Activated CD4-positive, alpha-beta T cell treated with anti-CD3 and anti-CD28 coated beads for 4 hours (primary cell): ENCODE results near the gene SOD3.

Source experiments
- DNase-seq, 2 donors: peaks; one replicate each; pipeline ENCODE4 v3.0.0-alpha.2; 2020

Gene SOD3

GRCh38 chr4:24846716-24847115, 51.3 kb downstream of the SOD3 start:
- no peak for DNase-seq

GRCh38 chr4:24849351-24849750, 54.0 kb downstream of the SOD3 start:
- DNase-seq, result no peak

GRCh38 chr4:24849756-24850155, 54.4 kb downstream of the SOD3 start:
- no peak for DNase-seq
